IPS-15b (cell line): Measurements from ENCODE around the gene FOXN3.

ENCODE experiments used
- H3K27me3 ChIP-seq: one replicate; pipeline ENCODE4 v1.6.1; 2013; ENCODE audit warnings: low read length; ENCODE audit not compliant: control insufficient read depth, insufficient read depth
- H3K36me3 ChIP-seq: one replicate; pipeline ENCODE4 v1.6.1; 2013; ENCODE audit warnings: low read length; ENCODE audit not compliant: control insufficient read depth, insufficient read depth
- H3K4me1 ChIP-seq: one replicate; pipeline ENCODE4 v1.6.1; 2013; ENCODE audit warnings: mild to moderate bottlenecking, low read length; ENCODE audit not compliant: control insufficient read depth, insufficient read depth
- H3K4me3 ChIP-seq: one replicate; pipeline ENCODE4 v1.5.1; 2013; ENCODE audit warnings: low read depth, low read length
- H3K9ac ChIP-seq: one replicate; pipeline ENCODE4 v1.6.1; 2013; ENCODE audit warnings: low read depth, mild to moderate bottlenecking, low read length
- H3K9me3 ChIP-seq: one replicate; pipeline ENCODE4 v1.6.1; 2013; ENCODE audit warnings: mild to moderate bottlenecking, low read length; ENCODE audit not compliant: control insufficient read depth, insufficient read depth

The FOXN3 gene

DNA sequence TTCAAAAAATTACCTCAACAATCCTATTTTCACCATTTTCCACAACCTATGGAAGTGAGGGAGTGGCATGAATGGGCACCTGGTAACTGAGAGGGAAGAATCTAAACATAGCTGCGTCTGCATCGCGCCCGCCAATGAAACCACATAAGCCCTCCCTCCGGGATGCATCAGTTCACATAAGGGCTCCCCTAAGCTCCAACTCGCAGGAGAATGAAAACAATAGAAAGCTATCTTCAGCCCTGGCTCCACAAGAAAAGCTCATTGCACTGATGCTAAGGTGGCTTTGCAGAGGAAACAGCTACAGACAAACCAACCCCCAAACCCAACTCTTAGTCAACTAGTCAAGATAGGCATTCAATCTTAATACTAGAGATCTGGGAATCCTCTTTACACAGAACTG is 173.3 kb downstream of the FOXN3 start:
- Histone ChIP-seq H3K4me1 (peaks cover 23% of the 10 kb centered on the region), H3K27me3 (no peaks in the 10 kb centered on the region), H3K9me3 (no peaks in the 10 kb centered on the region), H3K36me3 (no peaks in the 10 kb centered on the region), H3K4me3 (no peak overlapping the region), H3K9ac (no peak overlapping the region)

DNA sequence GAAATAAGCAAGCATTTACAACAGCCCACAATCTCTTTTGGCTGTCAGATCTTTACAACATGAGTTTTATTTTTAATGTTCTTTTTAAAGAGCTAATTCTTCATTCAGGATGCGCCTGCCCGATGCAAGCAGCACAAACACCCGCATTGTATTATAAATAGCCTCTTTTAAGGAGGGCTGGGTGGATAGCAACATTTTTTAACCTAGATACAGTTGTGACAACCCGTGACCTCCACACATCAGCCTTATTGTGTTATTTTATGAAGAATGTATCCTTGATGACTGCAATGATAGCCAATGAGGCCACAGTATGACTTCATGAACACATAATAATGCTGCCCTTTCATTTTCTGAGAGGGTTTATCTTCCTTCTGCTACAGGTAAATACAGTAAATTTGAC is 173.7 kb downstream of the FOXN3 start:
- no peaks in the 10 kb centered on the region for H3K36me3 ChIP-seq
- H3K9me3 ChIP-seq = no peaks in the 10 kb centered on the region
- H3K9ac ChIP-seq = no peak overlapping the region
- no peaks in the 10 kb centered on the region for H3K27me3 ChIP-seq
- no peak overlapping the region for H3K4me3 ChIP-seq
- H3K4me1 ChIP-seq = peaks cover 23% of the 10 kb centered on the region

DNA sequence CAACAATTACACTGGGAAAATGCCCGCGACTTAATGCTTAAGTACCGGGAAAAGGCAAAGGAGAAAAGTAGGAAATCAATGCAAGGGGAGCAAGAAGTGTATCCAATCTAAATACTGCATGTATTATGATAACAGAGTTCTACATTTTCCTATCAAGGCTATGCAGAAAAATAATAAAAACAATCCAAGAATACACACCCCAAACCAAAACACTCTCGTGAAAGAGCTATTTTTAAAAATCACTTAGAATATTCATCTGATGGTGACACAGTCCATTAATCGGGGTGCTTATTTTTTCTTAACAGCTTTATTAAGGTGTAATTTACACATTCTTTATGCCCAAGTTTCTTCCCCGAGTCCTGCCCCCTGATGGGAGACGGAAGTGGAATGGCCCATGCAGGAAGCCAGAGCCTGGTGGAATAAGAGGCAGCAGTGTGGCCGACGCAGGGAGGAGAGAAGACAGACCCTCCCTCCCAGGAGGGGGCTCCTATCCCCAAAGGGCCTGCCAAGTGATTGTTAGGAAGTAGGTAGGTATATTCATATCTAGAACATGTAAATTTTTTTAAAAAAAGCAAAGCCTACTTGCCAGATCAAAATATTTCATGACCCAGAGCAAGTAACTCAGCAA is 174.3 kb downstream of the FOXN3 start:
- no peaks in the 10 kb centered on the region for H3K27me3 ChIP-seq
- no peaks in the 10 kb centered on the region for H3K9me3 ChIP-seq
- no peak overlapping the region for H3K4me3 ChIP-seq
- H3K9ac ChIP-seq = no peak overlapping the region
- peaks cover 23% of the 10 kb centered on the region for H3K4me1 ChIP-seq
- H3K36me3 ChIP-seq = no peaks in the 10 kb centered on the region

DNA sequence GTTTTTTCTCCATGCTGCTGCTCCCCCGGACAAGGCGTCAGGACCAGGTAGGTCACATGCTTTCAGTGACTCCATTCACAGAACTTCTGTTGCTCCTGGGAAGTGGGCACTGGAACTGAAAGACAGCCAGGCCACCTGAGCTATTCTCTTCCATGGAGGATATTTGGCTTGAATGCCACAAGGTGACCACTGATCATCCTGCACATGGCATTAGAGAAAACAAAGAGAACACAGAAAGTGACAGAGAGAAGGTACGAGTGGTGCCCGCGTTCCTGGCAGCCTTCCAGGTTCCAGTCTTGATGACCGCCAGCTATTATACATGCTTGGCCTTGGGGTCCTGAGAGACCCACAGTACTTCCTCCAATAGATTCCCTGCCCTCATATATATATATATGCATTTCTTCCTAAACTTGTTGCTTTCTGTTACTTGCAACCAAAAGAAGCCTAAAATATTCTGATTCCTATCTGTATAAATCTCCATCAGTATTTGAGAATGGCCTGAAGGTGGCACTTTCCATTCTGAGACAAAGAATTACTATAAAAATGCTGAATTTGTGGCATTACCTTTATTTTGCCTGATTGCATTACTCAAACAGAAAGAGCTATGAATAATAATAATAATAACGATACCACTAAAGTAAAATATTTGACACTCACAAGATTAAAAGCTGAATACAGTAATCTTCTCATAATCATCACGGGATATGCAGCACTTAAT is 174.9 kb downstream of the FOXN3 start:
- no peaks in the 10 kb centered on the region for H3K9me3 ChIP-seq
- H3K4me3 ChIP-seq = no peak overlapping the region
- no peaks in the 10 kb centered on the region for H3K36me3 ChIP-seq
- no peak overlapping the region for H3K9ac ChIP-seq
- H3K27me3 ChIP-seq = no peaks in the 10 kb centered on the region
- peaks cover 28% of the 10 kb centered on the region for H3K4me1 ChIP-seq

DNA sequence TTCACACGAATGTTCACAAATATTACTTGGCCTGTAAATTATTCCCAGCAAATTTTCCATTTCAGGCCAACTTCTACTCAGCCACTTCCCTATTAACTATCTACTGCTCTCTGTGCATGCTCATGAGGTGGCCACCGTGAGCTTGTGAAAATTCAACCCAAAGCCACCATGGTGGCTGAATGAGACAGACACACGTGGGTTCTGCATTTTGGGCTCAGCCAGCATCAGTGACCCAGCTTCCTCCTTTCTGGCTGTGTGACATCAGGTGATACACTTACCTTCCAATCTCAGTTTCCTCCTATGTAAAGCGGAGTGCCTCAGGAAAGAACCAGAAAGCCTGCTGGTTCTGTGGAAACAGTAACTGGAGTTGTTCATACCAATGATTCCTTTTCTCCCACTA is 175.8 kb downstream of the FOXN3 start:
- H3K36me3 ChIP-seq = no peaks in the 10 kb centered on the region
- H3K4me1 ChIP-seq = peaks cover 28% of the 10 kb centered on the region
- H3K9me3 ChIP-seq = no peaks in the 10 kb centered on the region
- H3K4me3 ChIP-seq = no peak overlapping the region
- H3K9ac ChIP-seq = no peak overlapping the region
- no peaks in the 10 kb centered on the region for H3K27me3 ChIP-seq

DNA sequence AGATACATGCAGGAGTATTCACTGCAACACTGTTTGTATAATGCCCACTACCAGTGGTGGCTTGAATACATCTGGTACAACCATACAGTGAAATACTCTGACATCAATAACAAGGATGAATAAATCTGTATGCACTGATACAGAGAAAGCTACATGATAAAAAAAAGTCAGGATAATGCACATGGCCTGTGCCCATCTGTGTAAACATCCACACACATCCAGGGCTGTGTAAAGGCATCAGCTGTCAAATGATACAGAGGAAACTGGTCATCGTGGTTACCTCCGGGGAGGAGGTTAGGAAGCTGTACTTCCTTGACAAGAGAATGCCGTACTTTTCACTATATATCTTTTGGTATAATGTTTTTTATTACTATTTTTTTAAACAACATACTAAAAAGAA is 176.6 kb downstream of the FOXN3 start:
- H3K27me3 ChIP-seq = no peaks in the 10 kb centered on the region
- H3K9me3 ChIP-seq = no peaks in the 10 kb centered on the region
- H3K9ac ChIP-seq = no peak overlapping the region

DNA sequence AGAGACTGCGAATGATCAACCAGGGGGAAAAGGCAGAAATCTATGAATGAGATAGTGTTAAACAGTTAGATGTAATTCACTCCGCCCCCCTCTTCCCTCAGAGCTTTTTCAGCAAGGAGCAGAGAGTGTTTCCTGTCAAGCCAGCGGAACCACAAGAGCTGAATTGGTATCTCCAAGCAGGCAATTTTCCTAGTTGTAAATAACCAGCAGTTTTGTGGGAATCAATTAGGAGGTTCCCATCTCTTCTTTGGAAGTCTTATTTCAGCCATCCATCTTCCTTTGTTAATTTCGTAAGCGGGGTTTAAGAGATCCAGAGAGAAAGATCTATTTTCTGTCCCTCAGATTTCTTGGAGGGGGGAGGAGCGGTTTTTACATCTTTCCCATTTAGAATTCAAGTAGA is 178.0 kb downstream of the FOXN3 start:
- peaks cover 15% of the 10 kb centered on the region for H3K4me1 ChIP-seq
- H3K36me3 ChIP-seq = no peaks in the 10 kb centered on the region
- H3K9ac ChIP-seq = no peak overlapping the region
- H3K4me3 ChIP-seq = no peak overlapping the region
- H3K9me3 ChIP-seq = no peaks in the 10 kb centered on the region
- H3K27me3 ChIP-seq = no peaks in the 10 kb centered on the region

More for the DNA sequence above, 176.6 kb downstream of the FOXN3 start:
- Histone ChIP-seq H3K36me3 (no peaks in the 10 kb centered on the region), H3K4me1 (peaks cover 28% of the 10 kb centered on the region), H3K4me3 (no peak overlapping the region)

DNA sequence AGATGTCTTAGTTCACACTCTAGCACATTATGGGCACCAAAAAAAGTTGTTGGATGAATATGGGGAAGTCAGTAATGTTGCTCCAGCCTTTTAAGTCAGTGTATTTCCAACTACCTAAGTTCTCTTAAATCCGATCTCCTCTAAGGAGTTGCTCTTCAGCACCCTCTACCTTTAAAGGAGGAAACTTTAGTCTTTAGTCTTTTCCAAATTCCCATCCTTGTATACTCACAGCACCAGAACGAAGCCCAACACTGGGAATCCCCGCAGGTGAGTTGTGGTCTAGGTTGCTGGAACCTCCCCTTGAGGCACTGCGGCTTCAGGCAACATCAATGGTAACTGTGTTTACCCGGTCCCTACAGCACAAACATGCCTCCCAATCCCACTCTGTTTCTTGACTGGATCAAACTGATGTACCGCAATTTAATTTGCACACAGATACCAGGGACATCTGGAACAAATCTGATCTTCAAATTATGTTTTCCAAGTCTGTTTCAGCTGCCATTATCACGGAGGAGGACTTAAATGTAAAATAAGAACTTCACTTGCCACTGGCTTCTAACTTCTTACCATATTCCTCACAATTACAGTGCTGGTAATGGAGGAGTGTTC is 179.0 kb downstream of the FOXN3 start:
- H3K4me1 ChIP-seq = peaks cover 6% of the 10 kb centered on the region
- H3K4me3 ChIP-seq = no peak overlapping the region
- no peaks in the 10 kb centered on the region for H3K9me3 ChIP-seq

DNA sequence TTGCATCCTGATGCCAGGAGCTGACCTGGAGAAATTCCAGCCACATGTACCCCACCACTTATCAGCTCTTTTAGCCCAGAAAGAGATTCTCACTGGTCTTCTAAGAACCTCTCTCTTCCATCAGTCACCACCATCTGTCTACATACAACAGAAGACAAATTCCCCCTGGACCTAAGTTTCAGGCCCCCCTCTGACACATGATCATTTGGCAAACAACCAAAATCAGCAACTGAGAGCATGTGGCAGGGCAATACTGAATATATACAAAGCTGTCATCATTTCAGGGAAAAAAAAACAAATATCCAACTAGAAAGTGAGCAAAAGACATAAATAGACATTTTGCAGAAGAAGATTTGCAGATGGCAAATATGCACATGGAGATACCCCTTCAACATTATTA is 180.2 kb downstream of the FOXN3 start:
- no peak overlapping the region for H3K4me3 ChIP-seq
- H3K4me1 ChIP-seq = peaks cover 5% of the 10 kb centered on the region
- no peaks in the 10 kb centered on the region for H3K36me3 ChIP-seq

More for the DNA sequence above, 179.0 kb downstream of the FOXN3 start:
- Histone ChIP-seq H3K9ac (no peak overlapping the region), H3K36me3 (no peaks in the 10 kb centered on the region), H3K27me3 (no peaks in the 10 kb centered on the region)

DNA sequence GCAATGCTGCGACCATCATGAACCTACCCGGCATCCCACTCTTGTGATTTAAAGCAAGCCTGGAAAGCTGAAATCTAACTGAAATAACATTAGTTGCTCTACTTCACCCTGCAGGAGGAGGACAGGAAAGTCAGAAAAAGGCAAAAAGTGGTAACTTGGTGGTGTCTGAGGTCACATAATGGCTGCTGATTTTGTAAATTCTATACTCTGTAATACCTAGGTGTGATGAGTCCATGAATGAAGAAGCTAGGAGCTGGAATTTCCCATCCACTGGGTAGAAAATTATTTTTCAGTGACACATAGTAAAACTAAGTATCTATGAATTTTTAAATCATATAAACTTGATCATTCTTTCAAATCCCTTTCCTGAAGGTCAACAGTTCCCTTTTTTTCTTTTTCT is 183.8 kb downstream of the FOXN3 start:
- no peaks in the 10 kb centered on the region for H3K36me3 ChIP-seq
- H3K27me3 ChIP-seq = no peaks in the 10 kb centered on the region
- H3K4me3 ChIP-seq = no peak overlapping the region
- no peaks in the 10 kb centered on the region for H3K9me3 ChIP-seq
- peaks cover 5% of the 10 kb centered on the region for H3K4me1 ChIP-seq
- no peak overlapping the region for H3K9ac ChIP-seq

More for the DNA sequence above, 180.2 kb downstream of the FOXN3 start:
- Histone ChIP-seq H3K9me3 (no peaks in the 10 kb centered on the region), H3K27me3 (no peaks in the 10 kb centered on the region), H3K9ac (no peak overlapping the region)

DNA sequence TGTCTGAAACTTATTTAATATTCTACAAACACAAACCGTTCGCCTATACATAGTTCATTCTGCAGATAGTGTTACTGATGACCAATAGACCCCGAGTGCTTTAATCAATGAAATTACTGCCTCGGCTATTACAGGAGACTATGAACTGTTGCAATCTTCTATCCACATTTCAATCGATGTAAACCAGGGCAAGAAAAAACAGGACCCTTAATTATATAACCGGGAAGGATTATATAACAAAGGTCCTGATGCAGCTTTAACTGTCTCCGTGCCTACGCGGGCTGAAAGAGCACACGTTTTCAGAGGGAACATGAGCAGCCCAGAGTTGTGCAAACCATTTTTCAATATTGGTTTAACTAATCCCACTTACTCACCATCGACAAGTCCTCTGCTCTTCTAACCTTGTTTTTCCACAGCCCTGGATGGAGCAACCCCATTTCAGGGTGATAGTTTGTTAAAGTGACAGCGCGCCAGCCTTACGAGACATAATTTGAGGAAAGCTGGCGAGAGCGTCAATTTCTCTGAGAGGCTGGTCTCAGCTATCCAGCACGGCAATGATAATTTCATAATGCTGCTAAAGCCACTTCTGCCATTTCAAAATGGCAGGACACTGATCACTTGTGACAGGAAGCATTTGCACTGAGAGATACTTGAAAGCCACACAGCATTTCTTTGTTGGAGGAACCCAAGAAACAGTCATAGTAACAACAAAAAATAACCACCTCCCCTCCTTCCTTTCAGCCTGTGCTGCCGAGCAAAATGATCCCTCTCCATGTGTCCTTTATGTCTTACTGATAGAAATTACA is 184.6 kb downstream of the FOXN3 start:
- Histone ChIP-seq H3K4me1 (peaks cover 2% of the 10 kb centered on the region), H3K9ac (no peak overlapping the region), H3K4me3 (no peak overlapping the region), H3K9me3 (no peaks in the 10 kb centered on the region), H3K36me3 (no peaks in the 10 kb centered on the region), H3K27me3 (no peaks in the 10 kb centered on the region)
